GM19467 (cell line): ENCODE data around the gene NOL4L.

Source experiments
- ATAC-seq: cut with Tn5 transposase; IDR thresholded peaks from one replicate; pipeline ENCODE4 v1.9.1; 2021; ENCODE audit warnings: mild to moderate bottlenecking, moderate library complexity; ENCODE audit not compliant: unreplicated experiment

NOL4L gene

DNA sequence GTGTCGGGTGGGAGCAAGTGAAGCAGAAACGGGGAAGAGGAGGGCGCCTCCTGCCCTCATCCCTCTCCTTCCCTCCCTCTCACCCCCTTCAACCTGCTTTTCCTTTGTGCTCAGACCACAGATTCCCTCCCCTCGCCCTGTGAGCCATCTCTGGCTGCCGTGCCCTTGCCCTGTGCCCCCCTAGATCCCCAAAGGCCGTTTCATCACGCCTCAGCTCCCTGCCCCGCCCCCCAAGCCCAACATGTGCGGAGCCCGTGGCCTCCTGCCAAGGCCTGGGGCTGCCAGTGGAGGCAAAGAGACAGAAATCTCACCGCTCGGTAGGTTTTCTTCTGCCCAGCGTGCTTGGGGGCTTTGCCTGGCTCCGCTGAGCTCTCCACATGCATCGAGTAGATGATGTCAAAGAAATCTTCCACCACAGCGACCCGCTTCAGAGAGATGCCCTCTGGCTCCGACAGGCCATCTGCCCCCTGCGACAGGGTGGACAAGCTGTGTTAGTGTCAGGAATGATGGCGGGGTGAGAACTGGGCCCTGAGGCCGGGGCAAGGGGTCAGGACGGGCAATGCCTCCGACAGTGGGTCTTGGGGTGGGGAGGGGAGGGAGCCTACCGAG lies 57.6 kb downstream of the NOL4L start:
- ATAC-seq = no peak

DNA sequence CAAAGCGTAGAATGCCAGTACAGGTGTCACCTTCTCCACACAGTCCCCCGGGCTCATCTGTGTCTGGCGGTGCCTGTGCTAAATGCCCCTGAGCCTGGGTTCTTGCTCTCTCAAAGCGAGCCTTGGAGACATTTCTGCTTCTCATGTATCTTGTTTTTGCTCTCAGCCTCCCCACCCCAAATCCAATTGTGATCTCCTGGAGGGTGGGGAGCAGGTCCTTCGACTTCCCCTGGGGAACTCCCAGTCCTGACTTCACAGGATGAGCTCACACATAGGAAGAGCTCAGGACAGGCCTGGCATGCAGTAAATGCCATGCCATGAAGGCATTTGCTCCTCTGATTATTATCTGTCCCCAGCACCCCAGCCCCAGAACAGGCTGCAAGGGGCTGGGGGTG lies 58.1 kb downstream of the NOL4L start:
- ATAC-seq = no peak

DNA sequence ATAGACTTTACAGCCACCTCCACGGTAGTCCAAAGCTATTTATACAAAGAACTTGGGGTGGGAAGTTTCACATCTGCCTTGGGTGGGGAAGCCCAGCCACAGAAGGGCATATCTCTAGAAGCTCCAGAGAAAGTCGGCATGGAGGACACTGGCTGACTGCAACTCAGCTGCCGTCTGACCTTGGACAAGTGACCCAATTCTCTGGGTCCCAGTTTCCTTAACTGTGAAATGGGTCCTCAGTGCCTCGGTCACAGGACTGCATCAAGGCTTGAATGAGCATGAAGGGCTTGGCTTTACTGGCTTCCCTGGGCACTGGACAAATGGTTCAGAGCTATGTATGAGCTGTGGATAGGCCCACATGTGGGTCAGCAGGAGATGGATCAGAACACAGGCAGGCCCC lies 58.6 kb downstream of the NOL4L start:
- ATAC-seq = no peak

DNA sequence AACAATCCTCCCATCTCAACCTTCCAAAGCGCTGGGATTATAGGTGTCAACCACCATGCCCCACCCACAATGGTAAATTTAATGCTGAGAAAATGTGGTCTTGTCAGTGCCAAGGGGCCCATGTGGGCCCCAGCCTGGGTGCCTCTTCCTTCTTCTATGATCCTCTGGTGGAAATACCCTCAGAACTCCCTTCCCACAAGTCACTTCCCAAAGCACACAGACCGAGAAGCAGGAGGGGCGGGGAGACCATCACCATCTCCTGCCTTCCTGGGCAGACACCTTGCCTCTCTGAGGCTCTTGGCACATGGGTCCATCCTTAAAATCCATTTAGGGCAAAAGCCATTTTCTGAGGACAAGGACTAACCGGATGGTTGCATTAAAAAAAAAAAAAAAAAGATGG lies 59.0 kb downstream of the NOL4L start:
- ATAC-seq = no peak

DNA sequence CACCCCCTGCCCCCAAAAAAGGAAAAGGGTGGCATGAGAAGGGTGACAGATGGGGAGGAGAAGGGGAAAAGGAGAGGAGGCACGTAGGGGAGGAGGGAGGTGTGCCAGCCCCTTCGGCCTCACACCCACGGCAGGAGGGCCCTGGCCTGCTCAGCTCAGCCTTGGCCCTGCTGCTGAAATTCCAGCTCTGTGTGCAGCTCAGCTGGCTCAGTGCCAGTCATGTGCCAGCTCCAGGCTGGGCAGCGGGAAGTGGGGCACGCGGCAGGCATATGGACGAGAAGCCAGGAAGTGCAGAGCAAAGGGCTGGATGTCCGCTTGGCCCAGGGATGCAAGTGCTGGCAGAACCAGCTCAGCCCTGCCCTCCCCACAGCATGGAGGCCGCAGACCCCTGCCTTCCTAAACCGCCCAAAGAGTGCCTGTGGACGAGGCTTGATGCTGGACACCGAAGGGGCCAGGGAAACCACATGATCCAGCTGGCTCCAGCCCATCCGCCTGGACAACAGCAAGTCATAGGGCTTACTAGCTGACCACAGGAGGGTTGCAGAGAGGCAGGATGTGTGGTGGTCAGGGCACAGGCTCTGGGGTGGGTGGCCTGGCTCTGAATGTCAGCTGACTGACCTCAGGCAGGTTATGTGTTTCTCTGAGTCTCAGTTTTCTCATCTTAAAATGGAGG lies 60.2 kb downstream of the NOL4L start:
- ATAC-seq = no peak

DNA sequence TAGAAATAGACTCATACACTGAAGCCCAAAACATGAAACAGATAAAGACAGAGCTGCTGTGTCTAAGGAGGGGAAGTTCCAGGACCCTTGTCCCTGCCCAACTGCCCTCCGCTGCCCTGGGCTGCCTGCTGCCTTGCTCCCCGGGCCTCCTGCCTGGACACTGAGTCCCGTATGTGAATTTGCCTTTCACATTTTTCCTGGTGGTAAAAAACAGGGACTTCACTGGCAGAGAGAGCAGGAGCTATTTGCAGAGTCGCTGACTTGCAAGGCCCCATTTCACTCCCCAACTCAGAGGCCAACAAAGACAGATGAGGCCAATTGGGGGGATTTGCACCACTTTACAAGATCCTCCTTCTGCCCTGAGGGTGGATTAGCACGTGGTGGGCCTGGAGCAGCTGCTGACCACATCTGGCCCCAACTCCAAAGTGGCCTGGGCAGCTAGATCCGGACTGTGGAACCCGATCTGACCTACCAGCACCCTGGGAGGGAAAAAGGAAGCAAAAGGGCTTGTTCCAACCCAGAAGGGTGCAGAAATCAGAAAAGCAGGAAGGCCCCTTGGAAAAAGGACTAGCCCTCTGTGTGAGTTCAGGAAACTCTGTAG lies 61.4 kb downstream of the NOL4L start:
- no peak for ATAC-seq

DNA sequence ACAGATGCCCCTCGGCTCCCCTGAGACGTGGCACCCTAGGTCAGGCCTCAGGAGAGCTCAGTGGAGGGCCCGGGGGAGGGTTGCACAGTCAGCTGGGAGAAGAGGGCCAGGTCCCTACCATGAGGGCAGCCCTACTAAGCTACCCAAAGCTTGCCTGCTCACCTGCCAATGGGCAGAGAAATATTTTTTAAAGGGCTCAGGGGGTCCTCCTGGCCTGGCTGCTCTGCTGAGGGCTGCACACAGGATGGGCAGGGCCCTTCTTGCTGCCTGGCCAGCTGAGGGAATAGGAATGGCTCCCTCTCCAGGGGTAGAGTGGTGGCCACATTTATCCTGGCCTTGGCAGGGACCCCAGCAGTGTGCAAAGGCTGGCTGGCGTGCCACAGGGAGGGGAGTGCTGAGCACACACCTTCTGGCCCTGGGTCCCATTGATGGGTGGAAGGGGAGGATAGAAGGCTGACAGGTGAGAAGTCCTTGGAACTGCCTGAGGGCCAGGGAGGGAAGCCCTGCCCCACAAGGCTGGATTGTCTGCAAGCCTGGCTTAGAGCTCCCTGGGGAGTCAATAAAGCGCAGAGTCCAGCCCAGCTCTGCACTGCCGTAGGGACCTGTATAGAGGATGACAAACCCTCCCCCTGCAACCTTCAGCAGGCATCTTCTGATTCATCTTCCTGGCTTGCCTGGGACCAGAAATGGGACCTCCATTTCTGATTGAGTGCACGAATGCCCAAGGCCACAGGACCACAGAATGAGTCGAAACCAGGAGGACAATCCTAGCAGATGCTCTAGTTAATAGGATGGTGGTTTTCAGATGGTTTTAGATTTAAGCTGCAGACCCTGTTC lies 62.1 kb downstream of the NOL4L start:
- ATAC-seq = no peak

DNA sequence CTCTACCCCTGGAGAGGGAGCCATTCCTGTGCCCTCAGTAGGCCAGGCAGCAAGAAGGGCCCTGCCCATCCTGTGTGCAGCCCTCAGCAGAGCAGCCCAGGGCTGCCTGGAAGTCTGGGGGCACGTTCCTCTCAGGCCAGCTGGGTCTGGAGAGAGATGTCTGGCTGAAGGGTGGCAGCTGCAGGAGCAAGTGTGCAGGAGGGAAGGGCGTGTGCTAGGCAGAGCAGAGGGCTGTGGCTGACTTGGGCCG lies 62.7 kb downstream of the NOL4L start:
- no peak for ATAC-seq

DNA sequence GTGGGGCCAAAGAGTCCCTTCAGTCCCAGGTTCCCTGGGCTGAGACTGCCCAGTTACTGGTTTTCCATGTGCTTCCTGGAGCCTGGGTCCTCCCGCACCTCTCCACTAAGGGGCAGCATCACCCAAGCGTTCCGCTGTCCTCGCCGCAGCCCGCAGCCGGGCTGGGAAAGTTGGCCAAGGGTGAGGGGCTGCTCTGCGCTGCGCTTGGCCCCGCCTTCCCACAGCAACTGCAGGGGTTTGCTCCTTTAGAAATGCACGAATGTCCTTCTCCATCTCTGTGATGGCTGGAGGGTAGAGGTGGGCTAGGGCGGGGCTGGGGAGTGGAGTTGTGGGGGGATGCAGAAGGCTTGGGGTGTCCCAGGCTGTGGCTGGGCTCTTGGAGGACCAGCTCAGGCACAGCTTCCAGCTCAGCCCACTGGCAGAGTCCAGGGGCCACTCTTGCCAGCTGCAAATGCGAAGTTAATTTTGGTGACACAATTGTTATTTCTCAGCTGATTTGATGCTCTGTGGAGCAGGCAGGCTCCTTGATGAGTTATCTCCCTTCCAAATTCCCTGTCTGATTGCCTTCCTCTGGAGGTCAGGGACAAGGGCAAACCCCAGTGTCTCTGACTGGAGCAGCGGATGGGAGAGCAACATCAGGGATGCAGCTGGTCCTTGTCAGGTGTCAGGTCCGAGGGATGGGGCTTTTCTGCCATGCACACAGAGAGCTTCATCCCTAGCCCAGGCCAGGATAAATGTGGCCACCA lies 63.2 kb downstream of the NOL4L start:
- no peak for ATAC-seq

DNA sequence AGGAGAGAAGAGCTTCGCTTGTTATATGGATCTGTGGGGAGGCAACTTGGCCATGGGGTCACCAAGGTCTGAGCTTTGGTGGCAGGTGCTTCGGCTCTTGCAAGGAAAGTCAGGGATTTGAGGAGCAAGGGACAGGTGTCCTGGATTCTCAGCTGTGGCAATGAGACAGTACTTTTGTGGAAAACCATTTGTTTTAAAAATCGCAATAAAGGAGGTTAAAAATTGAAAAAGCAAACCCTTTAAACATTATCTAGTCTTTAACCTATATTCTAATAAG lies 64.3 kb downstream of the NOL4L start:
- no peak for ATAC-seq

DNA sequence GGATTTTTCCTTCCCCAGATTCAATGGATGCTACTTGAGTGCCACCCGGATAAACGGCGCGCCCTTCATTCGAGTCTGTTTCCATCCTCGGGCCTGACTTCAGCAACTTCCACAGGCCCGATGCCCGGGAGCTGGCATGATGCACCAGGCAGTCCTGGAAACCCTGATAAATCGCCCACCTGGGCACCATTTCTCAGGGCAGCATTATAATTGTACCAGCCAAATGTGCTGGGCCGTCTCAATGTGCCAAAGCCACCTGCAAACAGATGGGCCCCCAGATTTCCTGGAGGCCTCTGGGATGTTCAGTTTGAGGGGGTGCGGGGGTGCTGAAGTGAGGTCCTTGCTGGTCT lies 65.8 kb downstream of the NOL4L start:
- ATAC-seq = no peak

DNA sequence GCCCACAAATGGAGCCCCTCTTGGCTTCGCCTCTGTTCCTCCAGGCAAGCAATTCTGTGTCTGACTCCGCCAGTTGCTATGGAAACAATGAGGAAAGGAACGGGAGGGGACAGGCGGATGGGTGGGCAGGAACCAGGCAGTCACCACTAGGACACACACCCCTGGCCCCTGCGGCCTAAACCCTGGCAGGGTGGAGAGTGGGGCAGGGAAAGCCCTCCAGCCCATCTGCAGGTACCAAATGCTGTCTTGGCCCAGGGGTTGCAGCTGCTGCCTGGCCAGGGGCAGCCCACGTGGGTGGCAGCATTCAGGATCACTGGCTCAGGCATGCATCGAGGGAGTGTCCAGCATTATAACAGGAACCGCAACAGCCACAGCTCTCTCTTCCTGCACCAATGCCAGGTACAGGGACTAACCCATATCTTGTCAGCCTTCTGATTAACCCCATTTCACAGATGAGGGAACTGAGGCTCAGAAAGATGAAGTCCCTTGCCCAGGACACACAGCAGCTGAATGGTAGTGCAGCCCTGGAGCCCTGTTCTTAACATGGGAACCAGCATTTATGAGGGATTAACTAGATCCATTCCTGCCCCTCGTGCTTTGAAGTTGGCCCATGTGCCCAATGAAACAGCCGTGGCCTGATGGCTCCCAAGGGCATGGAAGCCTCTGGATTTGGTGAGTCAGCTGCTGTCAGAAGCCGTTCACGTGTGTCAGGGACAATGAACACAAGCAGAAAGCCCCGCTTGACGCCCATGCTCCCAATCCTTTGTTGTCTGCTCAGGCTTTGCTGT lies 66.3 kb downstream of the NOL4L start:
- ATAC-seq = no peak

DNA sequence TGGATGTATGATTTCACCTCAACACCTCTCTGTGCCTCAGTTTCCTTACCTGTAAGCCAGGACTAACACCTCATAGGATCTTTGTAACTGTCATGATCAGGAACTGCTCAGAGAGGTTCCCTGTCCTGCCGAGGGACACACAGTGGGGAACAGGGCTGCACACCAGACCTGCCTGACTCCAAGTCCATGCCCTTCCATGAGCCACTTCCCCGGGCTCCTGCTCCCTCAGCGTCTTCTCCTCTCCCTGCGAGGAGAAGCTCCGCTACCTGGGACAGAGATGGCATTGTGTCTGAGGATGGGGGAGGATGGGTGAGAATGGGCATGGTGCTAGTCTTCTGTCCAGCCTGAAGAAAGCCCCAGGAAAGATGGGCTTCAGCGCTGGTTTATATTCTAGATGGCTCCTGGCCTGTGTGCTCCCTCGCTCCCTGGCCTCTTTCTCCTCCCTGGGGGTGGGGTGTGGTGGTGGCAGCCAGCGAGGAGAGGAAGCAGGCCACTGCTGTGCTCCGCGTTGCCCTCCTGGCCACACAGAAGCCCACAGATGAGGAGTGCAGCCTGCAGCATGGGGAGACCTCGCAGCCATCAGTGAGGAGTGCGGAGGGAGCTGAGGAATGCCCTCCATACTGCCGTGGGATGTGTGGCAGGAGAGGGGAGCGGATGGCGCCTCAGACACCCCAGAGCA lies 67.1 kb downstream of the NOL4L start:
- ATAC-seq = no peak

DNA sequence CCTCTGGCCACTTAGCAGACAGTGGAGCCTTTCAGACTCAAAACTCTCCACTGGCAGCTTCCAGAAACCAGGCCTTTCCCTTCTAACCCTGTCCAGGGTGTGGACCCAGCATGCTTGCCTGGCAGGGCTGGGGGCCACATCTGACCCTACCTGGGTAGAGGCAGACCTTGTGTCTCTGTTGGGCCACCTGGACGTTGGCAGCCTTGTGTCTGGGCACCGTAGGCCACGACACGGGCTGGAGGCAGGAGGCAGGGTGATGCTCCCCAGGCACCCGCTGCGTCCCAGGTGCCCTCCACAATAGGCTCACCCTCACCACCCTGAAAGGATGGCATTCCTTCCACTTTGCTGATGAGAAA lies 67.6 kb downstream of the NOL4L start:
- no peak for ATAC-seq

DNA sequence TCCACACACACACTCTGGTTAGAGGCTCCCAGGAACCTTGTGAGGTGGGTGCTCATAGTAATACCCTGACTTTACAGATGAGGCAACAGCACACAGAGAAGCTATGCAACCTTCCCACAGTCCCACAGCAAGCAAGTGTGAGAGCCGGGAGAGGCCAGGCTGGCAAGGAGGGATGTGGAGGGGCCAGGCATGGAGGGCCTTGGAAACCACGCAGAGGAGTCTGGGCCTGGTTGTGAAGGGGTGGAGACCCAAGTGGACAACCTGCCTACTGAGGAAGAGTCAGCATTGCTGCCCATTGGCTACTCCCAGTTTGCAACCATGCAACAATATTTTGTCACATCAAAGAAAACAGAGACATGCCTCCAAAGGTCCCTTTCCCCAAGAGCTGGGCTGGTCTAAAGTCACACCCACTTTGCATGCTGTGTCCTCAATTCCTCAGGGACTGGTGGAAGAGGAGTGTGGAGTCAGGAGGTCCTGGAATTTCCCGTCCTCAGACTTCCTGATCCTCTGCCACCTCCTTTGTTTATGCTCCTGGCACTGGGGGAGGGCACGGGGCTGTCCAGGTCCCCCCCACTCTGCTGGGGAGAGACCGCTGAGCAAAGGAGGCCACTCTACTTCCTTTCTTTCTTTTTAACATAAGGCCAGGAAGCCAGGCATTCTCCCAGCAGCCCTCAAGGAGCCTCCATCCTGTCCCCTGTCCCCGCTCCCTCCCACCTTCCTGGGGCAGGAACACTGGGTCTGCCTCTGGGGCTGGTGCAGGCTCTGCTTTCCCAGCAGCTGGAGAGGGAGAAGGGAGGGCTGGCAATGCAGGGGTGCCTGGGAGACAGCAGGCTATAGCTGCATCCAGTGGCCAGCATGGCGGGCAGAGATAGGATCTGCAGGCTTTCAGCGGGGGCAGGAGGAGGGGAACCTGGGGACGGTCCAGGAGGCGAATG lies 68.3 kb downstream of the NOL4L start:
- no peak for ATAC-seq

DNA sequence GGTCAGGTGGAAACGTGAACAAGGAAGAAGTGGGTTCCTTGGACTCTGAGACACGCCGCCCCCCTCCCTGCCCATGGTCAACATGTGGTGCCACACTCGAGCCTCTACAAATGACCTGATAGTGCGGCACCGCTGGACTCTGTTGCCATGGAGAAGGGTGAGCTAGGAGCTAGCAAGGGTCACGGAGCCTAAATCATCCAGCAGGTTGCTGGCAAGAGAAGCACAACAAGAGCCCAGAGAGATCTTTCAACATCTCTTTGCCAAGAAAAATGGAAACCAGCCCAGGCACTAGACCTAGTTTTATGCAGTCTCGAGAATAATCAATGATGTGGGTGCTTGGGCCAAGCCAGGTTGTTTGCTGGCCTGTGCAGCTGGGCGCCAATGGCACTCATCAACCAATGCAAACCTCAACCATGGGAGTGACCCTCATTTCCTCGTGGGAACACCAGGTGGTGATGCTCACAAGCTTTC lies 69.5 kb downstream of the NOL4L start:
- ATAC-seq = no peak

DNA sequence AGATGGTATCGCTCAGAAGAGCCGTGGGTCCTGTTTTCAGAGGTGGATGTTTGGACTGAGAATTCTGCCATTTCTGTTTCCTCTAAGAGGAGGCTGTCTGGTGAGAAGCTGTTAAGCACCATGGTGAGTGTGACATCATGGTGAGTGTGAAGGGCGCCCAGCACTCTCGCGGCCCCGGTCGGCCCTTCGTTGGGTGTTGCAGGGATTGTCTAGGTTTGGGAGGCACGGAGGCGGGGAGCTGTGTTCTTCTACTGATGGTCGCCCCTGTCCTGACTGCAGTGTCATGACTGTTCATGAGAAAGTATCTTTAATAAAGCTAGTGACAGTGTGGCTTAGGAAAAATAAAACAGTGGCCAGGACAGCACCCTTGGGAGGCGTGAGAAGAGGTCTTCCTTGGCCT lies 70.4 kb downstream of the NOL4L start:
- ATAC-seq = no peak

DNA sequence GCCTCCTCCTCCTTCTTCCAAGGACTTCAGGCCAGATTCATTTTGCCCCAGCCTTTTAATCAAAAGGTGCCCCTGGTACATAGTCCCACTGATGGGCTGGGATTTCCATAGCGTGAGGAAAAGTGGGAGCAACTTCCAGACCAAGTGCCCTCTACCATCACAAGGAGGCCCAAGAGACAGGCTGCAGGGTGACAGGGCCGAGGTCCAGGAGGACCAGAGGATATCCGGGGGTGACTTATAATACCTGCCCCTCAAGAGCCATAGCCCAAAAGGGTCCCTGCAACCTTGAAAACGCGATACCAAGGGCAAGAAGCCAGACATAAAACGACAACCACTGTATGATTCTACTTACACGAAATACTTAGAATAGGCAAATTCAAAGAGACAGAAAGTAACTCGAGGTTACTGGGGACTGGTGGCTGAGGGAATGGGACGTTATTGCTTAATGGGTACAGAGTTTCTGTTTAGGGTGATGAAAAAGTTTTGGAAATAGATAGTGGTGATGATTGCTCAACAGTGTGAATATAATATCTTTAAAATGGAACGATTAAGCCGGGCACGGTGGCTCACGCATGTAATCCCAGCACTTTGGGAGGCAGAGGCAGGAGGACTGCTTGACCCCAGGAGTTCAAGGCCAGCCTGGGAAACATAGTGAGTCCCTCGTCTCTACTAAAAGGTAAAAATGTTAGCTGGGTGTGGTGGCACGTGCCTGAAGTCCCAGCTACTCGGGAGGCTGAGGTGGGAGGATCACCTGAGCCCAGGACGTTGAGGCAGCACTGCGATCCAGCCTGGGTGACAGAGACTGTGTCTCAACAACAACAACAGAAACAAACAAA lies 71.9 kb downstream of the NOL4L start:
- ATAC-seq = no peak

DNA sequence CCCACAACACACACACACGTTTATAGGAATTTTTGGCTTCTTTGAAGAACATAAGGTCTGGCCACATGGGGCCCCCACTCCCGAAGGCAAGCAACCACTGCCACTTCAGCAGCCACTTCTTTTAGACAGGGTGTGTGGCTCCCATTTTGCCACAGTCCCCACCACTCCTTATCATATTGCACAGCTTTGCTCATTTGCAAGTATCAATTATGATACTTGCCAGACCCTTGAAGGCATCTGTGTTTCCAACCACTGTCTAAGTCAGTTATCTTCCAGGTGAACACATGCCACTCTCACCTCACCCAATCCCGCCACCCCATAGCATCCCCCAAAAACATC lies 73.1 kb downstream of the NOL4L start:
- ATAC-seq = no peak
